IMR-90 (cell line): ENCODE data around the gene ZFR2. TPM values are rescaled to one million over a fixed set of nuclear protein-coding genes. Genes with fewer than 3 reads are reported as not detected.

Experiments
- ATAC-seq: fragments of 200-7000 bp; cut with Tn5 transposase; 2 replicates; pipeline ENCODE4 v1.9.1; 2020; ENCODE audit warnings: low read depth, mild to moderate bottlenecking, moderate library complexity
- BruUV-seq: library from RNA; stranded (reverse); fragments of 400-500 nt; replicated peaks from 2 replicates; lab custom pipeline; 2021; lab: Mats Ljungman, UMichigan
- CTCF ChIA-PET: fragments of 300-600 bp; formaldehyde crosslinking; extraction: SDS; loops from one replicate; lab custom pipeline; 2021; ENCODE audit warnings: antibody characterized with exemption; lab: Yijun Ruan, JAX
- POLR2A ChIA-PET: fragments of 300-600 bp; sonication (Branson Sonifier 250); formaldehyde crosslinking; loops from one replicate; lab custom pipeline; 2022; ENCODE audit warnings: antibody characterized with exemption; ENCODE audit not compliant: unreplicated experiment; lab: Charles Lee
- DNase-seq: peaks from one replicate; pipeline ENCODE4 v3.0.0; 2013
- H2AFZ ChIP-seq: replicated peaks from 2 replicates; pipeline ENCODE3; 2013; ENCODE audit warnings: low read length, mild to moderate bottlenecking; ENCODE audit not compliant: poor library complexity
- H2AK5ac ChIP-seq: 2 replicates; pipeline ENCODE4 v1.6.1; 2013; ENCODE audit warnings: low read depth, low read length, inconsistent platforms
- H2AK9ac ChIP-seq: replicated peaks from 2 replicates; pipeline ENCODE3; 2013; ENCODE audit warnings: mild to moderate bottlenecking, low read depth, low read length, moderate library complexity; ENCODE audit not compliant: poor library complexity
- H2BK120ac ChIP-seq: 2 replicates; pipeline ENCODE4 v1.6.1; 2013; ENCODE audit warnings: low read depth, low read length, inconsistent platforms
- H2BK15ac ChIP-seq: 3 replicates; pipeline ENCODE4 v1.6.1; 2013; ENCODE audit warnings: low read depth, low read length, inconsistent platforms
- H2BK20ac ChIP-seq: 2 replicates; pipeline ENCODE4 v1.6.1; 2013; ENCODE audit warnings: low read depth, mild to moderate bottlenecking, inconsistent platforms, low read length, moderate library complexity
- H2BK5ac ChIP-seq: 2 replicates; pipeline ENCODE4 v1.6.1; 2013; ENCODE audit warnings: mild to moderate bottlenecking, low read depth, low read length, inconsistent platforms; ENCODE audit not compliant: poor library complexity, severe bottlenecking
- H3K14ac ChIP-seq: replicated peaks from 2 replicates; pipeline ENCODE4 v1.6.1; 2013; ENCODE audit warnings: low read depth, low read length, inconsistent platforms
- H3K18ac ChIP-seq: 2 replicates; pipeline ENCODE4 v1.6.1; 2013; ENCODE audit warnings: low read depth, low read length, control low read depth
- H3K23ac ChIP-seq: 2 replicates; pipeline ENCODE4 v1.6.1; 2013; ENCODE audit warnings: low read depth, low read length, inconsistent platforms
- H3K27ac ChIP-seq: 2 replicates; pipeline ENCODE4 v1.5.1; 2013; ENCODE audit warnings: mild to moderate bottlenecking, control low read depth, low read length; ENCODE audit not compliant: insufficient read depth
- H3K27me3 ChIP-seq: 2 replicates; pipeline ENCODE4 v1.6.1; 2013; ENCODE audit warnings: low read length; ENCODE audit not compliant: control insufficient read depth, insufficient read depth
- H3K36me3 ChIP-seq: 2 replicates; pipeline ENCODE4 v1.6.1; 2013; ENCODE audit warnings: low read length, mixed read lengths; ENCODE audit not compliant: control insufficient read depth, insufficient read depth
- H3K4ac ChIP-seq: 2 replicates; pipeline ENCODE4 v1.6.1; 2013; ENCODE audit warnings: low read depth, low read length, inconsistent platforms
- H3K4me1 ChIP-seq: 2 replicates; pipeline ENCODE4 v1.6.1; 2013; ENCODE audit warnings: low read length, mixed read lengths; ENCODE audit not compliant: control insufficient read depth, insufficient read depth
- H3K4me2 ChIP-seq: 2 replicates; pipeline ENCODE4 v1.6.1; 2013; ENCODE audit warnings: low read depth, mild to moderate bottlenecking, control low read depth, low read length, moderate library complexity
- H3K4me3 ChIP-seq: 2 replicates; pipeline ENCODE4 v1.5.1; 2013; ENCODE audit warnings: low read depth, mild to moderate bottlenecking, control low read depth, low read length, moderate library complexity; ENCODE audit not compliant: insufficient read depth
- H3K56ac ChIP-seq: 2 replicates; pipeline ENCODE4 v1.6.1; 2013; ENCODE audit warnings: low read length, inconsistent platforms; ENCODE audit not compliant: insufficient read depth; ENCODE audit errors: extremely low read depth
- H3K79me1 ChIP-seq, 2 experiments: 2 replicates each; pipeline ENCODE4 v1.6.1; 2013; ENCODE audit warnings: low read length in 2 of 2, inconsistent platforms in 1 of 2, low read depth in 1 of 2
- H3K9ac ChIP-seq: 2 replicates; pipeline ENCODE4 v1.6.1; 2013; ENCODE audit warnings: low read depth, low read length, control low read depth
- H3K9me1 ChIP-seq: 2 replicates; pipeline ENCODE4 v1.6.1; 2013; ENCODE audit warnings: low read length, inconsistent platforms; ENCODE audit not compliant: insufficient read depth
- H3K9me3 ChIP-seq: 2 replicates; pipeline ENCODE4 v1.6.1; 2013; ENCODE audit warnings: low read length; ENCODE audit not compliant: control insufficient read depth, insufficient read depth
- H4K20me1 ChIP-seq: 2 replicates; pipeline ENCODE4 v1.6.1; 2013; ENCODE audit warnings: low read length, inconsistent platforms; ENCODE audit not compliant: insufficient read depth
- H4K5ac ChIP-seq: 2 replicates; pipeline ENCODE4 v1.6.1; 2013; ENCODE audit warnings: mild to moderate bottlenecking, low read depth, low read length, control low read depth
- H4K8ac ChIP-seq, 2 experiments: 2 replicates each; pipeline ENCODE4 v1.6.1; 2013; ENCODE audit warnings: low read depth in 2 of 2, low read length in 2 of 2, control low read depth in 1 of 2, inconsistent platforms in 1 of 2
- H4K91ac ChIP-seq: 2 replicates; pipeline ENCODE4 v1.6.1; 2013; ENCODE audit warnings: low read depth, low read length, inconsistent platforms; ENCODE audit not compliant: insufficient read depth
- BHLHE40 ChIP-seq: fragments of 150-350 bp; IDR thresholded peaks from 2 replicates; pipeline ENCODE4 v1.6.1; 2016; ENCODE audit warnings: mild to moderate bottlenecking, low read depth, low read length
- CEBPB ChIP-seq: IDR thresholded peaks from 2 replicates; pipeline ENCODE4 v1.6.1; 2012; ENCODE audit warnings: low read depth, low read length, improper control_type of control experiment
- CHD1 ChIP-seq: IDR thresholded peaks from 2 replicates; pipeline ENCODE4 v1.6.1; 2012; ENCODE audit warnings: low read depth, low read length, improper control_type of control experiment
- CTCF ChIP-seq: conservative IDR thresholded peaks from 2 replicates; pipeline ENCODE4 v1.5.1; 2012; ENCODE audit warnings: mild to moderate bottlenecking, low read depth, low read length, improper control_type of control experiment
- ELK1 ChIP-seq: fragments of 150-350 bp; IDR thresholded peaks from 2 replicates; pipeline ENCODE4 v1.6.1; 2016; ENCODE audit warnings: low read depth, mild to moderate bottlenecking, low read length, moderate library complexity, borderline replicate concordance
- FOS ChIP-seq: fragments of 150-350 bp; IDR thresholded peaks from 2 replicates; pipeline ENCODE4 v1.6.1; 2016; ENCODE audit warnings: low read depth, low read length
- MAFK ChIP-seq: IDR thresholded peaks from 2 replicates; pipeline ENCODE4 v1.6.1; 2012; ENCODE audit warnings: low read depth, low read length, improper control_type of control experiment
- MAZ ChIP-seq: IDR thresholded peaks from 2 replicates; pipeline ENCODE4 v1.6.1; 2012; ENCODE audit warnings: low read depth, mild to moderate bottlenecking, low read length, improper control_type of control experiment, moderate library complexity, borderline replicate concordance
- MXI1 ChIP-seq: IDR thresholded peaks from 2 replicates; pipeline ENCODE4 v1.6.1; 2012; ENCODE audit warnings: low read depth, mild to moderate bottlenecking, low read length, moderate library complexity, borderline replicate concordance
- NFE2L2 ChIP-seq: fragments of 150-350 bp; IDR thresholded peaks from 2 replicates; pipeline ENCODE4 v1.6.1; 2016; ENCODE audit warnings: low read depth, mild to moderate bottlenecking, low read length
- POLR2A ChIP-seq: IDR thresholded peaks from 2 replicates; pipeline ENCODE4 v1.6.1; 2012; ENCODE audit warnings: mild to moderate bottlenecking, low read depth, low read length
- RAD21 ChIP-seq: IDR thresholded peaks from 2 replicates; pipeline ENCODE4 v1.6.1; 2012; ENCODE audit warnings: low read length, improper control_type of control experiment
- RCOR1 ChIP-seq: IDR thresholded peaks from 2 replicates; pipeline ENCODE4 v1.6.1; 2012; ENCODE audit warnings: mild to moderate bottlenecking, low read length, improper control_type of control experiment; ENCODE audit not compliant: insufficient replicate concordance
- RFX5 ChIP-seq: IDR thresholded peaks from 2 replicates; pipeline ENCODE4 v1.8.0; 2012; ENCODE audit warnings: low read depth, mild to moderate bottlenecking, low read length, moderate library complexity
- SMC3 ChIP-seq: fragments of 150-350 bp; IDR thresholded peaks from 2 replicates; pipeline ENCODE4 v1.6.1; 2016; ENCODE audit warnings: low read depth, mild to moderate bottlenecking, antibody characterized with exemption, low read length, moderate library complexity
- USF2 ChIP-seq: fragments of 150-350 bp; IDR thresholded peaks from 2 replicates; pipeline ENCODE4 v1.6.1; 2017; ENCODE audit warnings: mild to moderate bottlenecking, antibody characterized with exemption, low read length, low read depth
- WGBS, 2 experiments: methylation state at CpG; one replicate each; pipeline versions ENCODE4 v1.1.5 to v1.1.7; 2013; ENCODE audit warnings: missing lambda C conversion rate in 2 of 2; ENCODE audit not compliant: insufficient read length in 1 of 2; ENCODE audit errors: extremely low coverage in 2 of 2; 5-methylcytosine and 5-hydroxymethylcytosine counted together
- dilution Hi-C: fragments of 300-500 bp; cut with HindIII; formaldehyde crosslinking; loops from one replicate; pipeline ENCODE4 v1.14.3; 2018; ENCODE audit warnings: low sequenced_read_pairs; ENCODE audit not compliant: unreplicated experiment
- in situ Hi-C: fragments of 300-500 bp; cut with MboI; formaldehyde crosslinking; loops from 3 replicates; pipeline ENCODE4 v1.14.3; 2019; ENCODE audit warnings: low sequenced_read_pairs, inconsistent platforms, mixed read lengths
- intact Hi-C: fragments of 100-400 bp; cut with micrococcal nuclease; formaldehyde crosslinking; loops from 2 replicates; pipeline ENCODE4 v1.10.0; 2022
- polyA plus RNA-seq, 3 experiments: library from polyadenylated mRNA; depleted of rRNA; stranded (reverse); fragments of >200 nt; gene quantifications; 2 replicates each; pipeline ENCODE4 v1.2.3, GENCODE V29; 2012; ENCODE audit warnings: low replicate concordance in 1 of 3
- total RNA-seq: library from RNA; depleted of rRNA; stranded (reverse); fragments of >200 nt; gene quantifications from 2 replicates; pipeline ENCODE4 v1.2.3, GENCODE V29; 2012

ZFR2 gene
- total and polyA plus RNA-seq, 2 of the 4 experiments (the other 2 are of a cell fraction): 0.19 TPM; not detected in 1

GRCh38 chr19:3852614-3853254 is 16.1 kb downstream of the ZFR2 start:
- H4K91ac ChIP-seq: no peak overlapping the region
- no peaks in the 10 kb centered on the region for H3K79me1 ChIP-seq
- H2AK9ac ChIP-seq: no peak overlapping the region
- H3K4me2 ChIP-seq: no peak overlapping the region
- no TSS peak for BruUV-seq
- no peak overlapping the region for H4K5ac ChIP-seq
- H2BK120ac ChIP-seq: no peak overlapping the region
- no peak overlapping the region for H3K14ac ChIP-seq
- H3K9ac ChIP-seq: no peak overlapping the region
- no peak overlapping the region for H3K18ac ChIP-seq
- H4K8ac ChIP-seq: no peak overlapping the region
- H3K56ac ChIP-seq: no peak overlapping the region
- no peak overlapping the region for H3K4me3 ChIP-seq
- DNase-seq (peak; percentile 60), ATAC-seq (peak; percentile 76)
- H3K9me1 ChIP-seq: no peaks in the 10 kb centered on the region
- WGBS, 2 experiments: 75% methylated on average over 3 of the region's 4 CpGs; no CpG with 5 or more reads in 1 of the 2 experiments
- peaks cover 21% of the 10 kb centered on the region for H3K27me3 ChIP-seq
- H3K4ac ChIP-seq: no peak overlapping the region
- H3K36me3 ChIP-seq: no peaks in the 10 kb centered on the region
- no peak overlapping the region for H2BK15ac ChIP-seq
- dilution Hi-C loops: no loop called here
- ChIA-PET CTCF (no interaction called here), POLR2A (no interaction called here)
- intact Hi-C loops: no loop called here
- H2BK5ac ChIP-seq: no peak overlapping the region
- no peak overlapping the region for H2AFZ ChIP-seq
- peaks cover 3% of the 10 kb centered on the region; the same call in 1 of the 2 replicates for H4K20me1 ChIP-seq
- H2BK20ac ChIP-seq: no peak overlapping the region
- peaks cover 13% of the 10 kb centered on the region for H3K9me3 ChIP-seq
- H3K23ac ChIP-seq: no peak overlapping the region
- no peaks in the 10 kb centered on the region for H3K4me1 ChIP-seq
- in situ Hi-C loops: no loop called here
- H3K27ac ChIP-seq: no peak overlapping the region
- TF ChIP-seq FOS: peak; percentile 9; the same call in 1 of the 2 replicates
- TF ChIP-seq MAFK: peak; percentile 57
- peak; percentile 19; the same call in 1 of the 2 replicates for TF ChIP-seq SMC3
- TF ChIP-seq MXI1: no peak
- TF ChIP-seq BHLHE40: no peak
- no peak for TF ChIP-seq POLR2A
- TF ChIP-seq MAZ: no peak
- TF ChIP-seq RFX5: no peak
- no peak for TF ChIP-seq RCOR1
- no peak for TF ChIP-seq ELK1
- TF ChIP-seq CEBPB: no peak
- TF ChIP-seq RAD21: peak; percentile 45
- TF ChIP-seq NFE2L2: no peak
- TF ChIP-seq USF2: no peak
- no peak for TF ChIP-seq CHD1
- TF ChIP-seq CTCF: peak; percentile 39
- H2AK5ac ChIP-seq: no peak overlapping the region
